HL-60/S4 treated with retinoic acid at 250 ng/mL for 4 days and 3 days (cell line): ENCODE results near the gene SNX9.

ENCODE experiments used
- in situ Hi-C: fragments of 300-500 bp; cut with MboI; formaldehyde crosslinking; loops from 2 replicates; pipeline ENCODE4 v1.7.0; 2022; ENCODE audit warnings: low sequenced_read_pairs

SNX9 gene

DNA sequence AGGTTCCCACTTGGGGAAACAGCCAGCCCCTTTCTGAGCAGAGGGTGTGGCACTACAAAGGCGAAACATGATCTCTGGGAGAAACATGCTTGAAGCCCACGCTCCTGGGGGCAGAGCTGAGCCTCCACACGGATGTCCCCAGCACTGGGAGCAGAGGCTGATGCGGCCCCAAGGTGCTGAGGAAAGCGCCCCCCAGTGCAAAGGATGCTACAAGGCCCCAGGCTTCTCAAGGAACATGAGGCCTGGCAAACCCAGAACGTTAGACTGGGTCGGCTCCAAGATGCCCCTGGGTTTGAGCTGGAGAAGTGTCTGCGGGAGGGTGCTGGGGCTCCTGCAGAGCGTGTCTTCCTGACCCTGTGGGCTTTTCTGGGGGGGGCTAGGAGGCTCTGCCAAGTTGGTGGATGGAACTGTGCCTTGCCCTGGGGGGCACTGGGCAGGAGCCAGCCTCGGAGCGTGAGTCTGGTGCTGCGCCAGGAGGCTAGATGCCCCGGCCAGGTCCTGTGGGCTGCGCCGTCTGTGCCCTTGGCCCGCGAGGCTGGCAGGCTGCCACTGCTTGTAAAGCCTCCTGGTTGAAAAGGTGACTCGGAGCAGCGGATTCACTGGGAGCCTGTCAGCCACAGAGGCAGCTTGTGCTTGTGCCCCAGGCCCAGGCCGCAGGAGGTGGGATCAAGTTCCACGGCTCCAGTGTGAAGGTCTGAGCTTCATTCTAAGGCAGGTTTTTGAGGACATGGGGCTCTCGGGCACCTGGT is 166.7 kb downstream of the SNX9 start:
- in situ Hi-C loops = no loop called here

DNA sequence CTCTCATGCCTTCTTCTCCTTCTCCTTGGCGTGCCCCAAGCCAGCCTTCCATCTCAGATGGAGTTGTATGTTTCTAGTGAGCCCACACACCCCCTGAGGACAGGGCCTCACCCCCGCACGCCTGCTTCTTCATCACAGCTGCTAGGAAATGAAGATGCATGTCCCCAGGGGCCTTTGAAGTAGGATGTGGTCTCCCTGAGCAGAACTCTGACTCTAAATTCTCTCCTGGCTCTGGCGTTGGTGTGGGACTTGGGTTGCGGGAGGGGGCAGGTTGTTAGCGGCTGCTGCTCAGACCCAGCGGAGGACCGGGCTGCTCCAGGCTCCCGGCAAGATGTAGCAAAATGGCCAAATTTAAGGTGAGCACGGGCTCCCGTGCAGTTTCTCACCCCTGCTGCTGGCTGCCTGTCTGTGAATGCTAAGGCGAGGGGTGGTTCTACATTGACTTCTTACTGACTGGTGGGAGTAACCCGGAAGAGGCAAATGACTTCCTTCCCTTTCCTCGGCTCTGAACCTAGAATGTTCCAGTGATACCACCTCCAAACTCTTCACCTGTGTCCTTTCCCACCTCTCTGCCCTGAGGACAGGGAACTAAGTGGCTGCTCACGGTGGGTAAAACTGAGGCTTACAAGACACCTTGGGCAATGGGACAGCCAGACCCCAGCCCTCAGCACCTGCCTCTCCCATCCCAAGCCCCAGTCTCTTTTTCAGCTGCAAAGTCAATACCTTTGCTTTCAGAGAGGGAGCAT is 167.4 kb downstream of the SNX9 start:
- in situ Hi-C loops = no loop called here

DNA sequence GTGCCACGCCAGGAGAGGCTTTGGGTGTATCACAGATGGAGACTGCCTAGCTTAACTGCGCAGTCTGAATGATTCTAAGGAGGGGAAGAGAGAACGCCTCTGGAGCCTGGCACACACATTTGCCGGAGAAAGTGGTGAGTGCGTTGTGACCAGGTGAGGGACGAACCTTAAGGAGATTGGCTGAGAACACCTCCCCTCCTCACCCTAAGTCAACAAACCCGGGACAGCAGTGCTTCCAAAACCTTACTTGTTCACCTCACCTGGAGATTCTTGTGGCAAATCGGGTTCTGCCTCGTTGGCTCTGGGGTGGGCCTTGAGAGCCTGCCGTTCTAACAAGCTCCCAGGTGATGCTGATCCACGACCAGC is 168.0 kb downstream of the SNX9 start:
- in situ Hi-C loops = no loop called here

DNA sequence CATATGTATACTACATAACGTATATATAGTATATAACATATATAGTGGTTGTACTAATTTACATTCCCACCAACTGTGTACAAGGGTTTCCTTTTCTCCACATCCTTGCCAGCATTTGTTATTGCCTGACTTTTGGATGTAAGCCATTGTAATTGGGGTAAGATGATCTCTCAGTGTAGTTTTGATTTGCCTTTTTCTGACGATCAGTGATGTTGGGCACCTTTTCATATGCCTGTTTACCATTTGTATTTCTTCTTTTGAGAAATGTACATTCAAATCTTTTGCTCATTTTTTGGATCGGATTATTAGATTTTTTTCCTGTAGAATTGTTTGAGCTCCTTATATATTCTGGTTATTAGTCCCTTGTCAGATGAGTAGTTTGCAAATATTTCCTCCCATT is 170.0 kb downstream of the SNX9 start:
- in situ Hi-C loops = no loop called here

DNA sequence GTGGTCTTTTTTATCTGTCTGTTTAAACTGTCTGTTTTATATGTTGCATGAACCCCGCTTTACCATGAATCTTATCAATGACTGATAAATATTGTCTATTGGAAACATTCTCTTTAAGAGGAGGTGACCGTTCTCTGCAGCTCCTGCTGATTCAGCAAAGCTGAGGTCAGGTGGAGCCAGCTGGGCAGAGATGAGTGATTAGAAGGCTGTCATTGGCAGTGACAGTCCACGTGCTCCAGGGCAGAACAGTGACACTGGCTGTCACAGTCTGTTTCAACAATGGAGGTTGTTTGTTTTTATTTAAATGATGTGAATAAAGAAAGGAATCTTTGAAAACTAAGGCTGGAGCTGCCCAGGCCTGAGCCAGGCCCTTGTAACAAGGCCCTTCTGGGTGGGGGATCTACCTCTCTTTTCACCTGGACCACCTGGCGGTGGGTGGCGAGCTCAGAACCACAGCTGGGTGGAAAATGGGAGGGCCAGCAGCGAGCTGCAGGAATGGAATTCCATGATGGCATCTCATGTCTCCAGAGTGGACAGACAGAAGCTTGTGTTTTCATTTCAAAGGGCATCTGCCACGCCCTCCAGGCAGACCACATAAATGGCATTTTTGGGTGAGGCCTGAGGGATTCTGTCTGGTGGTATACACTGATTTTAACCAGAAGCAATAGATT is 171.2 kb downstream of the SNX9 start:
- in situ Hi-C loops = no loop called here
